Activated CD4-positive, CD25-positive, alpha-beta regulatory T cell treated with anti-CD3 and anti-CD28 coated beads, Interleukin-2, amount 50 U/mL, for 24 hours (primary cell): ENCODE data around the gene GLRX.
"Not testable (repeated sequence)": the region's sequence is repeated elsewhere in the genome, so short reads cannot be mapped to it uniquely, and the experiment has no call there.

Source experiments
- ATAC-seq, 2 donors: fragments of 150-1000 bp; cut with Tn5 transposase; one replicate each; pipeline ENCODE4 v1.10.0; 2021; ENCODE audit warnings: mild to moderate bottlenecking in 1 of 2, moderate library complexity in 1 of 2

Gene GLRX

GRCh38 chr5:95851141-95851540 lies 28.6 kb upstream of the GLRX start:
- ATAC-seq: not testable (repeated sequence)

- ATAC-seq: no peak
Observed at GRCh38 chr5:95850391-95850894, 27.9 kb upstream of the GLRX start.

- ATAC-seq: no peak
Observed at GRCh38 chr5:95848701-95849100, 26.2 kb upstream of the GLRX start.

- no peak for ATAC-seq
Observed at GRCh38 chr5:95847261-95847592, 24.7 kb upstream of the GLRX start.

GRCh38 chr5:95846554-95847260 lies 24.2 kb upstream of the GLRX start:
- ATAC-seq: peak; percentile 48 to 50

- ATAC-seq: no peak
Observed at GRCh38 chr5:95845391-95845790, 22.9 kb upstream of the GLRX start.

- ATAC-seq: no peak
Observed at GRCh38 chr5:95843733-95844223, 21.3 kb upstream of the GLRX start.

- ATAC-seq: peak; percentile 83 to 85
Observed at GRCh38 chr5:95842854-95843544, 20.5 kb upstream of the GLRX start.

- no peak for ATAC-seq
Observed at GRCh38 chr5:95841914-95842812, 19.6 kb upstream of the GLRX start.

- ATAC-seq: no peak
Observed at GRCh38 chr5:95840956-95841705, 18.6 kb upstream of the GLRX start.

- no peak for ATAC-seq
Observed at GRCh38 chr5:95839658-95840057, 17.1 kb upstream of the GLRX start.

GRCh38 chr5:95838556-95838955 lies 16.0 kb upstream of the GLRX start:
- ATAC-seq: no peak

- no peak for ATAC-seq
Observed at GRCh38 chr5:95838001-95838520, 15.5 kb upstream of the GLRX start.

- no peak for ATAC-seq
Observed at GRCh38 chr5:95837492-95837891, 15.0 kb upstream of the GLRX start.

- ATAC-seq: not testable (repeated sequence)
Observed at GRCh38 chr5:95836971-95837370, 14.4 kb upstream of the GLRX start.

GRCh38 chr5:95836544-95836943 lies 14.0 kb upstream of the GLRX start:
- peak; percentile 12 to 23 for ATAC-seq

GRCh38 chr5:95835682-95836385 lies 13.3 kb upstream of the GLRX start:
- no peak for ATAC-seq

GRCh38 chr5:95832664-95833063 lies 10.1 kb upstream of the GLRX start:
- ATAC-seq: no peak

GRCh38 chr5:95830226-95830625 lies 7.7 kb upstream of the GLRX start:
- ATAC-seq: no peak

GRCh38 chr5:95827892-95828246 lies 5.3 kb upstream of the GLRX start:
- ATAC-seq: no peak
